Smooth muscle cell of bladder (primary cell): ENCODE results near the gene PYM1. TPM values are rescaled to one million over a fixed set of nuclear protein-coding genes. Genes with fewer than 3 reads are reported as not detected.

Experiments
- total RNA-seq: library from RNA; depleted of rRNA; stranded (reverse); fragments of >200 nt; gene quantifications from 2 replicates; pipeline ENCODE4 v1.2.3, GENCODE V29; 2014

Gene PYM1
- total RNA-seq, result 34.8 and 39.7 TPM in 2 replicates

DNA sequence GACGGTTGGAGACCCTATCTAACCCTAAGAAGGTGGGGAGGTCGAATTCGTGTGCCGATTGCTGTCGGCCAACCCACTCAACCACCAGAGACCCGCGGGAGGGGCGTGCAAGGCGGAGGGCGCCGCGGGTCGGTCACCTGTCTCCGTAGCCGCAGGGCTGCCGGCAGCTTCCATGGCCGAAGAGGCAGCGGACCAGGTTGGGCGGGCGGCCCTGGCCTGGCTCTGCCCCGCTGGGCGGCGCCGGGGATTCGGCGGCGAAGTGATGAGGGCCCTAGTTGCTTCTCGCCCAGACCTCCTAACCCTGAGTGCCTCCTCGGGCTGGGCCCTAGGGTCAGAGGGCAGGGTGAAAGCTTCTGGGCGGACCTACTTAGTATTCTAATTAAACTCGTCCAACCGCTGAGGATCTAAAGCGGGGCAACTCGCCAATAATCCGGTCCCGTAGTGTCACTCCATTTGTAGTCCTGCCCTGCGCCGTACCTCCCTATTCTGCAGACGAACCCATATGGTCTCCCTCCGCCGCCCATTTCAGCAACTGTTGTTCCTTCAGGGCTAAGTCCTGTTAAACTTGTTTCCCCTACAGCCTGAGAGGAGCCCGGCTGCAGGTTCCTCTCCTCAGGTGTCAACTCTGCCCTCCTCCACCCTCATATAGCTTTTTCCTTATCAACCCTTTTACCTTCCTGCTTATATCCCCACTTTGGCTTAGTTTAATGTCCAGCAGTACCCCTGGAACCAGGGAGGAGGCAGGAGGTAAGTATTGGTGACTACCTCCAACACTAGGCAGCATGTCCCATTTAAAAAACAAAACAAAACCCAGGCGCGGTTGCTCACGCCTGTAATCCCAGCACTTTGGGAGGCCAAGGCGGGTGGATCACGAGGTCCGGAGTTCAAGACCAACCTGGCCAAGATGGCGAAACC is at the start of gene PYM1:
PYM1 (minus strand) TSS at position 307 of the 915 bp plus-strand sequence; CDS start at position 174, 133 bp downstream.

DNA sequence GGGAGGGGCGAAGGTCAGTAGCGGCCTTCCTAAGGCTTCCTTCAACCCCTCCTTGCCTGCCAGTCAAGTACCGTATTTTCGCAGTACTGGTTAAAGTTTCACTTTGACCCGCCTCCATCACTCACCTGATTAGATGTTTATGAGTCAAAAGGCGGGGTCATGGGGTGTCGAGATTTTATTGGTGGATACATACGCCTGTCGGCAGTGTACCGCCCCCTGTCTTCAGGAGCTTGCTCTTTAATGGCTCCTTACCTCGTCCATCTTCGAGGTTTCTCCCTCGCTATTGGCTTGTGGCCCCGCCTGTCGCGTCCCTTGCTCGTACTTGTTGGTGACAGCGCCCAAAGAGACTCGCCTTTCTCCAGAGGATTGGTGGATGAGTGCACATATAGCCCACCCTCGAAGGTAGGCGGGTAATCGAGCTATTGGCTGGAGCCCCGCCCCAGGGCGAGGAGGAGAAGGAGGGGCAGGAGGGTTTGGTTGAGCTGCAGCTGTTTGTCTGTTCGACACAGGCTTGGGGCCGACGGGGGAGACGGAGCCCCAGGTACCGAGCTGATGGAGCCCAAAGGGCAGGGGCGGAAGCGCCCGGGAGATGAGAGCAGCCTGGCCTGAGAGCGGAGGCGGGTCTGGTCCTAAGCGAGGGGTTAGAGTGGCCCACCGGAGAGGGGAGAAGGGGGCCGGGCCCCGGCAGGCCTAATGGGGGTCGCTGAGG is 46.1 kb upstream of the PYM1 start, which contains the start of gene RAB5B:
RAB5B (plus strand) TSS at position 480 of the 709 bp plus-strand sequence. CDS start 12,883 bp downstream, outside the sequence.

DNA sequence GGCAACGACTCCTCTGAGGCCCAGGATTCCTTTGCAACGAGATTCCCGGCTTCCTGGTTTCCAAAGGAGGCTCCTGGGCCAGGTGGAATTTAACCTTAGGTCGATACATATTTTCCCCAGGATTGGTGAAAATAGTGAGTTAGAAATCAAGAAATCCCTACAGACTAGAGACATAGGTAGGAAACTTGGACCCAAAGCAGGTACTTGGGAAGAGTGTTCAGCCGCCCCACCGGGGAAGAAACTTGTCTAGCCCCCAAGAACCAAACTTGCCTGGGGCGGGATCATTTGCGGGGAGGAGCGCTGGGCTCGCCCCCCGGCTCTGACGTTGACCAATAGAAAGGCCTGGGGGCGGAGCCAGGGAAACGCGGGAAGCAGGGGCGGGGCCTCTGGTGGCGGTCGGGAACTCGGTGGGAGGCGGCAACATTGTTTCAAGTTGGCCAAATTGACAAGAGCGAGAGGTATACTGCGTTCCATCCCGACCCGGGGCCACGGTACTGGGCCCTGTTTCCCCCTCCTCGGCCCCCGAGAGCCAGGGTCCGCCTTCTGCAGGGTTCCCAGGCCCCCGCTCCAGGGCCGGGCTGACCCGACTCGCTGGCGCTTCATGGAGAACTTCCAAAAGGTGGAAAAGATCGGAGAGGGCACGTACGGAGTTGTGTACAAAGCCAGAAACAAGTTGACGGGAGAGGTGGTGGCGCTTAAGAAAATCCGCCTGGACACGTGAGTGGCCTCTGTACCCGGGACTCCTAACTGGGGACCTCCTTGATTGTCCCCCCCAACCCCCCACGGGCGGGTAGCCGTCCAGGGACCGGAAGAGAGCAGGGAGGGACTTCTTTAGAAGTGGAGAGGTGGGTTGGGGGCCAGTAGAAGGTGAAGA is 39.0 kb upstream of the PYM1 start, which contains the start of gene CDK2:
CDK2 (plus strand) TSS at position 423 of the 874 bp plus-strand sequence; CDS start at position 602, 179 bp downstream.

DNA sequence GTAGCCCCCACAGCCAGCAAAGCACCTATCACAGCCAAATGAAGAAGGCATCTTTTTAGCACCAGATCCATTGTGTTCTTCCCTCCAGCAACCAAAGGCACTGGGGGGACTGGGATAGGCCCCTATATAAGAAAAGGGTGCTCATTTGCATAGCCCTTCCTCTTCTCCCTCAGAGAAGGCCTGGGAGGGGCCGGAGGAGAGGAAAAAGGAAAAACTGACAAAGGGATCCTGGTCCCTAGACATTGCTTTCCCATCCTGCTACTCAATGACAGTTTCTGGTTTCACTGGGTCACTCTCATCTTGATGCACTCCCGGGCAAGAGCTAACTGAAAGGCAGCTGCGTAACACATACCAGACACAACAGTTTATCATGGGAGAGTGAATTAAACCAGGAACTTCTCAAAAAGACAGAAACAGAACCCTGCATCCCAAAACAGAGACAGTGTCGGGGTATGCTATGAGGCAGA is 38.3 kb upstream of the PYM1 start, which contains the start of gene PMEL:
PMEL (minus strand) TSS at position 102 of the 467 bp plus-strand sequence; CDS start at position 71, 31 bp downstream.

DNA sequence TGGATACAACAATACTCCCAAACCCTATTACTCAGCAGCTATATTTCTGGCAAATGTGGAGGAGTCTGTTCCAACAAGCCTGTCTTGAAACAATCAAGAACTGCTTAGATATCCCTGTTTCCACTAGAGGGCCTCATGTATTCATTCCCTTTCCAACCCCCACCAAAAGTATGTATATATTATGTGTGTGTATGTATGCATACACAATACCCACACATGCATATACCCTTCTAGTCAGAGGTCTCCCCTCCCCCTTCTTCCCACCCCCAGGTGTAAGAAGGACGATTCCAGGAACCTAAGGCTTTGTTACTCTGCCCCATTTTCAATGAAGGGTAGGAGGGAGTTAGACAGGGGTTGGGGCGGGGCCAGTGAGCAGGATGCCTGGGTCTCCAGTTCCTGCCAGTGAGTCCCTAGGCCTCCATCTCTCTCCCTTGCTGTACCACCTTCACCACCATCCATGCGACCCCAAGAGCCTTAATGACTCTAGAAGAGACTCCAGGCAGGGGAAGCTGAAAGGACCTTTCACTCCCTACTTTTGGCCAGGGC is 3.1 kb upstream of the PYM1 start, which contains the start of gene DGKA:
DGKA (plus strand) TSS at position 392 of the 546 bp plus-strand sequence. CDS start 5,342 bp downstream, outside the sequence.

Other genes starting within 250 kb of the PYM1 start
- 1.8 and 2.7 TPM in 2 replicates for gene ITGA7, start 220.0 kb downstream of the PYM1 start, total RNA-seq
- gene BLOC1S1, start 211.8 kb downstream of the PYM1 start, total RNA-seq, result 105 and 136 TPM in 2 replicates
- 3.7 and 4.2 TPM in 2 replicates for gene RDH5, start 207.5 kb downstream of the PYM1 start, total RNA-seq
- 3,456 and 4,323 TPM in 2 replicates for gene CD63, start 198.9 kb downstream of the PYM1 start, total RNA-seq
- gene GDF11, start 184.8 kb downstream of the PYM1 start, total RNA-seq, result 1.6 and 2.8 TPM in 2 replicates
- 77.5 and 89.2 TPM in 2 replicates for gene SARNP, start 110.2 kb downstream of the PYM1 start, total RNA-seq
- 23.0 and 23.5 TPM in 2 replicates for gene ORMDL2, start 109.9 kb downstream of the PYM1 start, total RNA-seq
- gene DNAJC14, start 98.3 kb downstream of the PYM1 start, total RNA-seq, result 54.5 and 58.3 TPM in 2 replicates
- gene MMP19, start 85.0 kb downstream of the PYM1 start, total RNA-seq, result 5.9 and 6.1 TPM in 2 replicates
- 18.8 and 25.6 TPM in 2 replicates for gene DGKA, start 3.3 kb upstream of the PYM1 start, total RNA-seq
- 0.28 and 0.71 TPM in 2 replicates for gene PMEL, start 38.1 kb upstream of the PYM1 start, total RNA-seq
- 7.1 and 8.5 TPM in 2 replicates for gene CDK2, start 38.9 kb upstream of the PYM1 start, total RNA-seq
- 34.4 and 43.4 TPM in 2 replicates for gene RAB5B, start 46.2 kb upstream of the PYM1 start, total RNA-seq
- 8.7 and 9.2 TPM in 2 replicates for gene SUOX, start 69.4 kb upstream of the PYM1 start, total RNA-seq
- 0.57 and 1.5 TPM in 2 replicates for gene IKZF4, start 93.1 kb upstream of the PYM1 start, total RNA-seq
- gene RPS26, start 114.0 kb upstream of the PYM1 start, total RNA-seq, result 52.3 and 82.2 TPM in 2 replicates
- gene ERBB3, start 152.3 kb upstream of the PYM1 start, total RNA-seq, result 0.28 TPM in 2 replicates
- gene PA2G4, start 176.7 kb upstream of the PYM1 start, total RNA-seq, result 86.5 and 93.8 TPM in 2 replicates
- 4,326 and 4,609 TPM in 2 replicates for gene RPL41, start 188.7 kb upstream of the PYM1 start, total RNA-seq
- gene ZC3H10, start 190.4 kb upstream of the PYM1 start, total RNA-seq, result 5.7 and 6.6 TPM in 2 replicates
- gene ESYT1, start 200.4 kb upstream of the PYM1 start, total RNA-seq, result 163 and 185 TPM in 2 replicates
- gene MYL6B, start 224.7 kb upstream of the PYM1 start, total RNA-seq, result 94.5 and 122 TPM in 2 replicates
- gene MYL6, start 230.5 kb upstream of the PYM1 start, total RNA-seq, result 2,455 and 2,914 TPM in 2 replicates